NCI-H2227 (cell line): Measurements from ENCODE around the gene GPR152.
"Not testable (repeated sequence)": the region's sequence is repeated elsewhere in the genome, so short reads cannot be mapped to it uniquely, and the experiment has no call there.

Experiments used
- DNase-seq: peaks from one replicate; lab custom pipeline; 2025; ENCODE audit not compliant: unreplicated experiment; lab: John Stamatoyannopoulos, UW

The GPR152 gene

GRCh38 chr11:67428052-67429001 is 24.2 kb downstream of the GPR152 start, which contains the start of gene RPS6KB2:
Gene RPS6KB2 (plus strand): TSS chr11:67428494. CDS start chr11:67428546, 52 bp downstream.
- peak; percentile 99 for DNase-seq

DNA sequence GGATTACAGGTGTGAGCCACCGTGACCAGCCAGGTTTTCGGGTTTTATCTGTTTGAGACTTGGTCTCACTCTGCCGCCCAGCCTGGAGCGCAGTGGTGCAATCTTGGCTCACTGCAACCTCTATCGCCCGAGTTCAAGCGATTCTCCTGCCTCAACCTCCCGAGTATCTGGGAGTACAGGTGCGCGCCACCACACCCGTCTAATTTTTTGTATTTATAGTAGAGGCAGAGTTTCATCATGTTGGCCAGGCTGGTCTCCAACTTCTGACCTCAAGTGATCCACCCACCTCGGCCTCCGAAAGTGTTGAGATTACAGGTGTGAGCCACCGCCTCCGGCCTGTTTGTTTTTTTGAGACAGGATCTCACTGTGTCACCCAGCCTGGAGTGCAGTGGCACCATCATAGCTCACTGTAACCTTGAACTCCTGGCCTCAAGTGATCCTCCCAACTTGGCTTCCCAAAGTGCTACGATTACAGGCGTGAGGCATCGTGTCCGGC is 25.1 kb downstream of the GPR152 start:
- DNase-seq, result not testable (repeated sequence)

- no peak for DNase-seq
These were observed 28.5 kb downstream of the GPR152 start for GRCh38 chr11:67423891-67424613.

GRCh38 chr11:67423466-67423865 is 29.1 kb downstream of the GPR152 start:
- no peak for DNase-seq

- DNase-seq, result no peak
These were observed 29.6 kb downstream of the GPR152 start for GRCh38 chr11:67422891-67423290.

GRCh38 chr11:67421430-67422031 is 31.0 kb downstream of the GPR152 start:
- DNase-seq, result no peak

DNA sequence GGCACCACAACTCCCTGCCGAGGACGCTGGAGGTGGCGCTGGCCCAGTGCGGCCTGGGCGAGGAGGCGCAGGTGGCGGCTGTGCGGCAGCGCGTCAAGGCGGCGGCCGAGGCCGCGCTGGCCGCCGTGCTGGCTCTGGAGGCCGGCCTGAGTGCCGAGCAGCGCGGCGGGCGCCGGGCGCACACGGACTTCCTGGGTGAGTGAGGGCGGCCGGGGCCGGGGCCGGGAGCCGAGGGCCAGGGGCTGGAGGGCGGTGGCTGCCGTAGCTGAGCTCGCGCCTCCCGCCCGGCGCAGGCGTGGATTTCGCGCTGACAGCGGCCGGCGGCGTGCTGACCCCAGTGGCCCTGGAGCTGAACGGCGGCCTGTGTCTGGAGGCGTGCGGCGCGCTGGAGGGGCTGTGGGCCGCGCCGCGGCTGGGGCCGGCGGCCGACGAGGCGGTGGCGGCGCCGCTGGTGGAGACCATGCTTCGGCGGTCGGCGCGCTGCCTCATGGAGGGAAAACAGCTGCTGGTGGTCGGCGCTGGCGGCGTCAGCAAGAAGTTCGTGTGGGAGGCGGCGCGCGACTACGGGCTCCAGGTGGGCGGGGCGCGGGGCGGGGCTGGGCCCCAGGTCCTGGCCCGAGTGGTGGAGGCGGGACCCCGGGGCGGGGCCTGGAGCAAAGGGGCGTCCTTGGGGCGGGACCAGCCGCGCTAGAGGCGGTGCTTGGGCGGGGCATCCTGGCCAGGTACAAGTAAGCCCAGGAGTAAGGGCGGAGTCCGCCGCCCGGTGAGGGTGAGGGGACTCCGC is 31.7 kb downstream of the GPR152 start:
- peak; percentile 96 for DNase-seq

DNA sequence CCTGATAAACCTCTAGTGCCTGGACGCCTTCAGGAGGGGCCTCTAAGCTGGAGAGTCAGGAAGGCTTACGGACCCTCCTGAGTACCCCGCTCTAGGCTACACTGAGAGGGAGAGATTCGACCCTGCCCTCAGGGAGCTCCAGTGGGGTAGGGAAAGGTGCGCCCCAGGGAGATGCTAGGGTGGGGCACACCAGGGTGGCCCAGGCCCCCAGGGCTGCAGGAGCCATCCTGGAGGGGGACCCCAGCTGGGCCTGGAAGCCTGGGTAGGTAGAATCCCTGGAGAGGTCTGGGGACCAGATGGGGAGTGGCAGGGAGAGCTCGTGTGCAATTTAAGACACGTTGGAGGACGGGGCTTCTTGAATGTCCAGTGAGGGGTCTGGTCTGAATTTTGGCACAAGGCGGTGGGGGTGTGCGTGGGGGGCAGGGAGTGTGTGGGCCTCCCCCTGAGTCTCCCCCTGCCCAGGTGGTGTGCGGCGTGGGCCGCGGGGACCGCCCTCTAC is 32.3 kb downstream of the GPR152 start:
- DNase-seq, result no peak

DNA sequence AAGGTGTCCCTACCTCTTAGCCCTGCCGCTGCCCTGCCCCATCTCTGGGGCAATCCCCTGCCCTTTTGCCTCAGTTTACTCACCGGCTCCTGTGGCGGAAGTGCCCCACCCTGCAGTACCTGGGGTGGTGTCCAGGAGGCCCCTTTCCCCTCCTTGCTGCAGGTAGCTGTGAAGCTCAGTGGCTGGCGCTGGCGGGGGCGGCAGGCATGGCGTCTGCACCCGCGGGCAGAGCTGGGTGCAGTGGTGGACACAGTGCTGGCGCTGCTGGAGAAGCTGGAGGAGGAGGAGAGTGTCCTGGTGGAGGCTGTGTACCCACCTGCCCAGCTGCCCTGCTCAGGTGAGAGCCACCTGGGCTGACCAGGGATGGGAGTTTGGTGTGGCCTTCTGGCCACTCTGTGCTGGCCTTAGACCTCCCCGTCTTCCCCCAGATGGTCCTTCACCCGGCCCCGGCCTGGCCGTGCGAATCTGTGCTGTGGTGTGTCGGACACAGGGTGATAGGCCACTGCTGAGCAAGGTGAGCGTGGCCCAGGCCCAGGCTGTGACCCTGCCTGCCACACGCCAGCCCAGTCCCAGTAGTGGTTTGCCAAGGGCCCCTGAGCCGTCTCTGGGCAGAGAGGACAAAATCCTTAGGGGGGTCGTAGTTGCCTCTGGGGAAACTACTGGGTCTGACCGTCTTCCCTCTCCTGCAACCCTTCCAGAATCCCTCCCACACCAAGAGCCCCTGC is 33.0 kb downstream of the GPR152 start:
- no peak for DNase-seq

- no peak for DNase-seq
These were observed 33.9 kb downstream of the GPR152 start for GRCh38 chr11:67418476-67419281.

DNA sequence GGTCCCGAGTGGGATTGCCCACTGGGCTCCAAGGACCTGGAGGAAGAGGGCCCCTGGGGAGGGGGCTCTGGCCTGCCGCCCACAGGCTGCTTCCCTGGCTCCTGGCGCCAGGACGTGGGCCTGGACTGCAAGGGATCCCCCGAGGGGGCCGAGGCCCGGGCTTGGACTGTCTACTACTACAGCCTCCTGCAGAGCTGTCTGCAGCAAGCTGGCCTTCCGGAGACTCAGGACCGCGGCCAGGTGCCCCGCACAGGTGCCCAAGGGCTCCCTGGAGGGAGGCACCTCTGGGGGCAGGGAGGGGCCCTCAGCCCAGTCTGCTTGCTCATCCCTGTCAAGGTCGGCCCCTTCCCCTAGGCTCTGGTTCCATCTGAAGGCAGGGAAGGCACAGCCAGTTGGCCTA is 35.1 kb downstream of the GPR152 start:
- DNase-seq, result no peak

DNA sequence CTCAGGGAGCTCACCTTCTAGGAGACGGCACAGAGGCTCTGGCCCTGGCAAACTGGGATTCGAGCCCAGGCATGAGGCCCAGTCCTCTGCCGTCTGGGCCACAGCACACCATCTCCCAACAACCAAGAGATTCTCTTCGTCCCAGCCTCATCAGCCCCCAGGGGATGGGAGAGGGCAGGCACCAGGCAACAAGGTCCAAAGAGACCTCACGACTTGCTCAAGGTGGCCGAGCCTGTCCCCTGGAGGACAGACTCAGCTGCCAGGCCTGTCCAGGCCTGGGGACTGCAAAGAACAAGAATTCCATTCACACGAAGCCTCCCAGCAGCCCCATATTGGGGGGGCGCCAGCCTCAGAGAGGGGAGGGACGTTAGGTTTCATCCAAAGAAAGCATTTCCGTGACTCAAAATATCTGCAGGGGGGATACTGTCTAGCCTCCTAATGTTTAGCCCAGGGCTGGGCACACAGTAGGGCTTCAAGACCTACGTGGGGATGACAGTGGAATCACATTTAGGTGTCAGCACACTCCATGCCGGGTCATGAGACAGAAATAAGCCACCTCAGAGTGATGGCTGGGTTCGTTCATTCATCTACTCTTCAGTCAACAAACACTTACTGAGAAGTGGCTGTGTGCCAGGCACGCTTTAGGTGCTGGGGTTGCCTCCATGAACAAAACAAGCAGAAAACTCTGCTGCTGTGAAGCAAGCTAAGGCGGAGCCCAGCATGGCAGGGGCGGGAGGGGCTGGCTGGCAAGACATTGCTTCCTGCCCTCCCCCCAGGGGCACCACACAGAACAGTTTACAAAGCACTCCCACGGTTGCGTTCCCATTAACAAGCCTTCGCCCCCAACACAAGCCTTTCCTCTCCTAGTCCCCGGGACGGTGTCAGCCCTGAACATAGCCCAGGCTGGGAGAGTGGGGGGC is 35.9 kb downstream of the GPR152 start:
- no peak for DNase-seq

GRCh38 chr11:67415501-67416304 is 36.8 kb downstream of the GPR152 start, which contains the start of gene CARNS1:
Gene CARNS1 (plus strand): TSS chr11:67415678. CDS start chr11:67416200, 522 bp downstream.
- DNase-seq, result no peak

- DNase-seq, result no peak
These were observed 39.2 kb downstream of the GPR152 start for GRCh38 chr11:67413266-67413849.

DNA sequence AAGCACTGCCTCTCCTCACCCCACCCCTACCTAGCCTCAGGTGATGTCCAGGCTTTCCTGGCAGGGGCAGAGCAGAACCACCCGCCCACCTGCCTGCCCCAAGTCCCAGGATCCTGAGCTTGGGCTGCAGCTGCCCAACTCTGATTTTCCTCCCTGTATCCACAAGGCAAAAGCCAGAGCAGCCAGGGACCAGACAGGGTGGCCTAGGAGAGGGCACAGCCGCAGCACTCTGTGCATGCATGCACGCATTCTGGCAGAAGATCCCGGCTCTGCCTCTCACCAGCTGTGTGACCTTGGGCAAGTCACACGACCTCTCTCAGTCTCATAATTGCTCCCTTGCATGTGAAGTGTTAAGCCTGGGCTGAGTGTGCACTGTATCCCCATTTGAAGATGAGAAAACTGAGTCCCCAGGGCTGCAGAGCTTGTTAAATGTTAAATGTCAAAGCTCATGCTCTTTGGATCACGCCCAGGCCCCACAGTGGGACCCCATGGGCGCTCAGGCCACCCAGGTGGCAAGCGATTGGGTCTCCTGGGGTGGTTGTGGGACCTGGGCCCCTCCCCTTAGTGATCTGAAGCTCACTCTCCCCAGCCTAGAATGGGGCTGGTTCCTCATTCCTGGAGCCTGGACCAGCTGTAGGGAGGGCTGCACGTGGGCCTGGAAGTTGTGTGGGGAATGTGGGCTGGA is 39.9 kb downstream of the GPR152 start:
- no peak for DNase-seq

- no peak for DNase-seq
These were observed 40.8 kb downstream of the GPR152 start for GRCh38 chr11:67411785-67412152.
